ENCODE measurements around the gene GALNT2. TPM values are rescaled to one million over a fixed set of nuclear protein-coding genes. Genes with fewer than 3 reads are reported as not detected.

The GALNT2 gene
- total and polyA plus RNA-seq, 9 donors: 30.3 to 89.2 (median 79.2) TPM

- no peaks in the 10 kb centered on the region for H3K9me3 ChIP-seq (replicated peaks; ENCODE audit: control insufficient read depth, low read depth, low read length)
- H3K27me3 ChIP-seq (ENCODE audit: control insufficient read depth, insufficient read depth, low read length): no peaks in the 10 kb centered on the region
- WGBS (ENCODE audit: insufficient coverage): 89% methylated on average over 21 of the region's 24 CpGs
- H3K4me1 ChIP-seq (ENCODE audit: control insufficient read depth, insufficient read depth, low read length): no peaks in the 10 kb centered on the region
- no peak overlapping the region for H3K27ac ChIP-seq (ENCODE audit: low read length)
- H3K36me3 ChIP-seq (ENCODE audit: control insufficient read depth, insufficient read depth, low read length): peaks cover 47% of the 10 kb centered on the region
- no peak for DNase-seq
- no peak overlapping the region for H3K4me3 ChIP-seq (ENCODE audit: low read length)
Observed at GRCh38 chr1:230280054-230280795, 213.2 kb downstream of the GALNT2 start.

DNA sequence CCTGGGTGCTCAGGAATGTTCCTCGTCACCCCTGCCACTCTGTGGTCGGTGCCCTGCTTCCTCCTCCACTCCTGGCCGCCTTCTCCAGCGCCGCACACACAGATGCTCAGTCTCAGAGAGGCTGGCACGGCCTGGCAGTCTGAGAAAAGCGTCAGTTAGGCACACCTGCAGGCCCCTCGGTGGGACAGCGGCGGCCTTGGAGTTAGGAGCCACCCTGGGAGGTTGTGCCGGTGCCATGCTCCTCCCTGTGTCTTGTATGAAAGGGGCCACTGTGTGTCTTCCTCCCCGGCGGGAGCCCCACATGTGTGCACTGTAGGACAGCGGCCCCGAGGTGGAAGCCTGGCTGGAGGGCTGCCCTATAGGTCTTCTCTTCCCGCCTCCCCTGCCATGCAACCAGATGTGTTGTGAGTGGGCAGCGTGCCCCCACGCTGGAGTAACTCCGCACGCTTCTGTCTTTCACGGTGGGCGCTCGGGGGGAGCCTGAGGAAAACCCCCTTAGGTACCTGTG lies 213.9 kb downstream of the GALNT2 start:
- H3K4me3 ChIP-seq (ENCODE audit: low read length): no peak overlapping the region
- H3K36me3 ChIP-seq (ENCODE audit: control insufficient read depth, insufficient read depth, low read length): peaks cover 47% of the 10 kb centered on the region
- H3K4me1 ChIP-seq (ENCODE audit: control insufficient read depth, insufficient read depth, low read length): no peaks in the 10 kb centered on the region
- H3K27ac ChIP-seq (ENCODE audit: low read length): no peak overlapping the region
- H3K9me3 ChIP-seq (replicated peaks; ENCODE audit: control insufficient read depth, low read depth, low read length): no peaks in the 10 kb centered on the region
- 90% methylated on average over 15 of the region's 23 CpGs for WGBS (ENCODE audit: insufficient coverage)
- no peak for DNase-seq
- H3K27me3 ChIP-seq (ENCODE audit: control insufficient read depth, insufficient read depth, low read length): no peaks in the 10 kb centered on the region

- no peaks in the 10 kb centered on the region for H3K9me3 ChIP-seq (replicated peaks; ENCODE audit: control insufficient read depth, low read depth, low read length)
- 86% methylated on average over 6 of the region's 17 CpGs for WGBS (ENCODE audit: insufficient coverage)
- peaks cover 41% of the 10 kb centered on the region for H3K36me3 ChIP-seq (ENCODE audit: control insufficient read depth, insufficient read depth, low read length)
- H3K27ac ChIP-seq (ENCODE audit: low read length): no peak overlapping the region
- H3K4me3 ChIP-seq (ENCODE audit: low read length): no peak overlapping the region
- H3K27me3 ChIP-seq (ENCODE audit: control insufficient read depth, insufficient read depth, low read length): no peaks in the 10 kb centered on the region
- no peak for DNase-seq
- H3K4me1 ChIP-seq (ENCODE audit: control insufficient read depth, insufficient read depth, low read length): no peaks in the 10 kb centered on the region
Observed at GRCh38 chr1:230281556-230281955, 214.5 kb downstream of the GALNT2 start.

- Histone ChIP-seq H3K4me3 (ENCODE audit: low read length) (no peak overlapping the region), H3K36me3 (ENCODE audit: control insufficient read depth, insufficient read depth, low read length) (peaks cover 36% of the 10 kb centered on the region), H3K27ac (ENCODE audit: low read length) (no peak overlapping the region), H3K9me3 (replicated peaks; ENCODE audit: control insufficient read depth, low read depth, low read length) (no peaks in the 10 kb centered on the region), H3K4me1 (ENCODE audit: control insufficient read depth, insufficient read depth, low read length) (no peaks in the 10 kb centered on the region), H3K27me3 (ENCODE audit: control insufficient read depth, insufficient read depth, low read length) (no peaks in the 10 kb centered on the region)
- no peak for DNase-seq
- WGBS (ENCODE audit: insufficient coverage): no CpG with 5 or more reads among the region's 3 CpGs
Observed at GRCh38 chr1:230282157-230282556, 215.1 kb downstream of the GALNT2 start.

- 86% methylated on average over 11 of the region's 12 CpGs for WGBS (ENCODE audit: insufficient coverage)
- no peak for DNase-seq
- peaks cover 27% of the 10 kb centered on the region for H3K36me3 ChIP-seq (ENCODE audit: control insufficient read depth, insufficient read depth, low read length)
- no peaks in the 10 kb centered on the region for H3K9me3 ChIP-seq (replicated peaks; ENCODE audit: control insufficient read depth, low read depth, low read length)
- H3K4me1 ChIP-seq (ENCODE audit: control insufficient read depth, insufficient read depth, low read length): no peaks in the 10 kb centered on the region
- no peak overlapping the region for H3K27ac ChIP-seq (ENCODE audit: low read length)
- no peak overlapping the region for H3K4me3 ChIP-seq (ENCODE audit: low read length)
- peaks cover 2% of the 10 kb centered on the region for H3K27me3 ChIP-seq (ENCODE audit: control insufficient read depth, insufficient read depth, low read length)
Observed at GRCh38 chr1:230283678-230284077, 216.6 kb downstream of the GALNT2 start.

DNA sequence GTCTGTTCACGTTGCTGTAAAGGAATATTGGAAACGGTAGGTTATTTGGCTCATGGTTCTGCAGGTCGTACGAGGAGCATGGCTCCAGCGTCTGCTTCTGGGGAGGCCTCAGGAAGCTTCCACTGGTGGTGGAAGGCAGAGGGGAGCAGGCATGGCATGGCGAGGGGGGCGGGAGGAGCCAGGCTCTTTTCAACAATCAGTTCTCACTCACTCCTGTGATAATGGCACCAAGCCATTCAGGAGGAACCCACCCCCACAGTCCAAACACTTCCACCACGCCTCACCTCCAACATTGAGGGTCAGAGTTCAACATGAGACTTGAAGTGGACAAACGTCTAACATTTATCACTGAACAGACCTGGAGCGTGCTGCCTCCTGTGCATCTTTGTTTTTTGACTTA lies 217.9 kb downstream of the GALNT2 start:
- Histone ChIP-seq H3K4me1 (ENCODE audit: control insufficient read depth, insufficient read depth, low read length) (no peaks in the 10 kb centered on the region), H3K27ac (ENCODE audit: low read length) (no peak overlapping the region), H3K4me3 (ENCODE audit: low read length) (no peak overlapping the region), H3K27me3 (ENCODE audit: control insufficient read depth, insufficient read depth, low read length) (peaks cover 2% of the 10 kb centered on the region), H3K9me3 (replicated peaks; ENCODE audit: control insufficient read depth, low read depth, low read length) (no peaks in the 10 kb centered on the region), H3K36me3 (ENCODE audit: control insufficient read depth, insufficient read depth, low read length) (peaks cover 16% of the 10 kb centered on the region)
- DNase-seq: no peak
- 82% methylated on average over 8 of the region's 10 CpGs for WGBS (ENCODE audit: insufficient coverage)

- H3K36me3 ChIP-seq (ENCODE audit: control insufficient read depth, insufficient read depth, low read length): peaks cover 11% of the 10 kb centered on the region
- no peaks in the 10 kb centered on the region for H3K4me1 ChIP-seq (ENCODE audit: control insufficient read depth, insufficient read depth, low read length)
- peaks cover 2% of the 10 kb centered on the region for H3K27me3 ChIP-seq (ENCODE audit: control insufficient read depth, insufficient read depth, low read length)
- no peak overlapping the region for H3K27ac ChIP-seq (ENCODE audit: low read length)
- no peaks in the 10 kb centered on the region for H3K9me3 ChIP-seq (replicated peaks; ENCODE audit: control insufficient read depth, low read depth, low read length)
- H3K4me3 ChIP-seq (ENCODE audit: low read length): no peak overlapping the region
- WGBS (ENCODE audit: insufficient coverage): 83% methylated on average over 1 of the region's 7 CpGs
- no peak for DNase-seq
Observed at GRCh38 chr1:230285351-230285750, 218.3 kb downstream of the GALNT2 start.

GRCh38 chr1:230286166-230286889 lies 219.3 kb downstream of the GALNT2 start:
- H3K4me1 ChIP-seq (ENCODE audit: control insufficient read depth, insufficient read depth, low read length): no peaks in the 10 kb centered on the region
- no peaks in the 10 kb centered on the region for H3K9me3 ChIP-seq (replicated peaks; ENCODE audit: control insufficient read depth, low read depth, low read length)
- peaks cover 2% of the 10 kb centered on the region for H3K27me3 ChIP-seq (ENCODE audit: control insufficient read depth, insufficient read depth, low read length)
- H3K27ac ChIP-seq (ENCODE audit: low read length): no peak overlapping the region
- no peak overlapping the region for H3K4me3 ChIP-seq (ENCODE audit: low read length)
- WGBS (ENCODE audit: insufficient coverage): 83% methylated on average over 18 of the region's 21 CpGs
- peaks cover 2% of the 10 kb centered on the region for H3K36me3 ChIP-seq (ENCODE audit: control insufficient read depth, insufficient read depth, low read length)
- no peak for DNase-seq

GRCh38 chr1:230286890-230287269 lies 219.8 kb downstream of the GALNT2 start:
- no peaks in the 10 kb centered on the region for H3K9me3 ChIP-seq (replicated peaks; ENCODE audit: control insufficient read depth, low read depth, low read length)
- H3K4me1 ChIP-seq (ENCODE audit: control insufficient read depth, insufficient read depth, low read length): no peaks in the 10 kb centered on the region
- H3K4me3 ChIP-seq (ENCODE audit: low read length): no peak overlapping the region
- H3K36me3 ChIP-seq (ENCODE audit: control insufficient read depth, insufficient read depth, low read length): no peaks in the 10 kb centered on the region
- H3K27ac ChIP-seq (ENCODE audit: low read length): no peak overlapping the region
- H3K27me3 ChIP-seq (ENCODE audit: control insufficient read depth, insufficient read depth, low read length): peaks cover 2% of the 10 kb centered on the region
- 80% methylated on average over 1 of the region's 10 CpGs for WGBS (ENCODE audit: insufficient coverage)
- DNase-seq: no peak

DNA sequence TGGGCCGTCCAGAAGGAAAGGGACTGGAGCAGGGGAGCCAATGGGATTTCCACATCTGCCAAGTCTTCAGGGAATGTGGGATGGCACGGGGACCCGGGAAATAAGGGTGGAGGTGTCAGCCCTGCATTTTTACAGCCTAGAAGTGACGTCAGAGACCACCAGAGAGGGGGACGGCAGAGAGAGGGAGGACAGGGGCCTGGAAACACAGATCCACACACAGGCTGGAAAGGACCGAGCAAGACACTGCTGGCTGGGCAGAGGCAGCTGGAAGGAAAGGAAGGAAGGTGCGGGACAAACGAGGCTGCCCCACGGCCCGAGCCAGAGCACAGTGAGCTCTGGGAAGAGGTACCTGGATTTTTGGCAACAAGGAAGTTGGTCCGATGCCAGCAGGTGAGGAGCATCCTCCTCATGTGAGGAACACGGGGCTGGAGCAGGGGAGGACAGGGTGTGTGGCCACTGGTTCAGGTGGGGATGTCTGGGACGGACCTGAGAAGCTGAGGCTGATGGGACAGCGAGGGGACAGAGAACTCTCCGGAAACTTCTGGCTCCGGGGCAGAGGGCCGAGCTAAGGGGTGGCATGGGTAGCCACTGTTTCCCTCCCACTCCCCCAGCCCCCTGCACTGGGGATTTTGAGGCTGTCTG lies 220.8 kb downstream of the GALNT2 start:
- DNase-seq: no peak
- H3K27ac ChIP-seq (ENCODE audit: low read length): no peak overlapping the region
- no peaks in the 10 kb centered on the region for H3K9me3 ChIP-seq (replicated peaks; ENCODE audit: control insufficient read depth, low read depth, low read length)
- no peak overlapping the region for H3K4me3 ChIP-seq (ENCODE audit: low read length)
- peaks cover 3% of the 10 kb centered on the region for H3K4me1 ChIP-seq (ENCODE audit: control insufficient read depth, insufficient read depth, low read length)
- WGBS (ENCODE audit: insufficient coverage): 43% methylated on average over 12 of the region's 17 CpGs
- H3K27me3 ChIP-seq (ENCODE audit: control insufficient read depth, insufficient read depth, low read length): peaks cover 4% of the 10 kb centered on the region
- H3K36me3 ChIP-seq (ENCODE audit: control insufficient read depth, insufficient read depth, low read length): no peaks in the 10 kb centered on the region

Data from muscle of leg (tissue), 11 donors.